Measurements from ENCODE around the gene NPHS1. TPM values are rescaled to one million over a fixed set of nuclear protein-coding genes. Genes with fewer than 3 reads are reported as not detected.

NPHS1 gene
- total and polyA plus RNA-seq, 3 donors from 2014 or later = 1.8 to 3.8 (median 2.7) TPM

DNA sequence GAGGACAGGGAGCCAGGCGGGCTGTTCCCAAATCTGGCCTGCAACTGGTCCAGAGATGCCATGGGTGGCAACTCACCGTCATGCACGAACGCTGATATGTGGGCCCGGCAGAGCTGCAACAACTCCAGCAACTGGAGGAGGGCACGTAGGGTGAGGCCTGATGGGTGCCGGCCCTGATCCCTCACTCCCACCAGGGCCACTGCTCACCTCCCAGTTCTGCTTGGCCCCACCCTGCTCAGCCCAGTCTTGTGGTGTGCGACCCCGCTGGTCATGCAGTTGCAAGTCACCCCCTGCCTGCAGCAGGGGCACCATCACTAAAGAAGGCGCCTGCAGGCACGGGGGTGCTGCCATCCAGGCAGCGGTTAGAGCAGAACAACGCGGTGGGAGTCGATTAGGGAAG, 60.0 kb downstream of the NPHS1 start:
- no peaks in the 10 kb centered on the region for H3K36me3 ChIP-seq (ENCODE audit: low read depth, missing control alignments)
- H3K27ac ChIP-seq = no peak overlapping the region
- DNase-seq = no peak
- 87 to 90% methylated on average over 10 to 15 of the region's 15 CpGs for WGBS, 2 donors
- no peak for TF ChIP-seq POLR2A (IDR thresholded peaks at IDR 0.05)
- TF ChIP-seq CTCF (IDR thresholded peaks at IDR 0.05) = no peak
- H3K4me1 ChIP-seq = no peaks in the 10 kb centered on the region
- H3K9me3 ChIP-seq = no peaks in the 10 kb centered on the region
- intact Hi-C loops (cut with DNase I; ENCODE audit: low total_unique reads) = no loop called here
- no peak overlapping the region for H3K4me3 ChIP-seq
- no peaks in the 10 kb centered on the region for H3K27me3 ChIP-seq

DNA sequence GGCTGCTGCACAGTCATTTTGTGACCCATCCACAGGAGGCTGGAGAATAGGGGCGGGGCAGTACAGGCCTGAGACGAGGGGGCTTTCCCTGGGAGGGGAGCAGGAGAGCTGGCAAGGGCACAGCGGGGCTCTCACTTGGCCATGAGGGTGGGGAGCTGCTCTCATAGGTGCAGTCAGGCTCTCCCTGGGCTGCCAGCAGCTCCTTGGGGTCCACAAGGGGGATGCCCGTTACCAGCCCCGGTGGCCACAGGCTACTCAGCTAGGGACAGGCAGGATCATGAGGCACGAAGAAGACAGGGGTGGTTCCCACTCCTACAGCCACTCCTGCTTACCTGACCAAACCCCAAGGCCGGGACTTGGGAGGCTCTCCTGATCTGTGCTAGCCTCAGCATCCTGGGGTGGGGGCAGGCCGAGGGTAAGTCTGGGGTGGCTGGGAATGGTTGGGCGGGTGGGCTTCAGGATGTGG, 60.5 kb downstream of the NPHS1 start:
- no peak overlapping the region for H3K27ac ChIP-seq
- H3K9me3 ChIP-seq = no peaks in the 10 kb centered on the region
- H3K27me3 ChIP-seq = no peaks in the 10 kb centered on the region
- 82 to 87% methylated on average over 2 to 7 of the region's 9 CpGs for WGBS, 2 donors
- H3K4me3 ChIP-seq = no peak overlapping the region
- H3K4me1 ChIP-seq = no peaks in the 10 kb centered on the region
- DNase-seq = no peak
- H3K36me3 ChIP-seq (ENCODE audit: low read depth, missing control alignments) = no peaks in the 10 kb centered on the region
- TF ChIP-seq CTCF (IDR thresholded peaks at IDR 0.05) (no peak), POLR2A (IDR thresholded peaks at IDR 0.05) (no peak)
- intact Hi-C loops (cut with DNase I; ENCODE audit: low total_unique reads) = no loop called here

- no peaks in the 10 kb centered on the region for H3K27me3 ChIP-seq
- intact Hi-C loops (cut with DNase I; ENCODE audit: low total_unique reads) = no loop called here
- H3K9me3 ChIP-seq = no peaks in the 10 kb centered on the region
- WGBS, 2 donors = 40 to 63% methylated on average over 1 to 20 of the region's 20 CpGs
- DNase-seq = no peak
- no peak overlapping the region for H3K27ac ChIP-seq
- H3K4me3 ChIP-seq = no peak overlapping the region
- TF ChIP-seq CTCF (IDR thresholded peaks at IDR 0.05) (no peak), POLR2A (IDR thresholded peaks at IDR 0.05) (no peak)
- no peaks in the 10 kb centered on the region for H3K36me3 ChIP-seq (ENCODE audit: low read depth, missing control alignments)
- no peaks in the 10 kb centered on the region for H3K4me1 ChIP-seq
Observed at GRCh38 chr19:35790981-35791813, 61.1 kb downstream of the NPHS1 start.

DNA sequence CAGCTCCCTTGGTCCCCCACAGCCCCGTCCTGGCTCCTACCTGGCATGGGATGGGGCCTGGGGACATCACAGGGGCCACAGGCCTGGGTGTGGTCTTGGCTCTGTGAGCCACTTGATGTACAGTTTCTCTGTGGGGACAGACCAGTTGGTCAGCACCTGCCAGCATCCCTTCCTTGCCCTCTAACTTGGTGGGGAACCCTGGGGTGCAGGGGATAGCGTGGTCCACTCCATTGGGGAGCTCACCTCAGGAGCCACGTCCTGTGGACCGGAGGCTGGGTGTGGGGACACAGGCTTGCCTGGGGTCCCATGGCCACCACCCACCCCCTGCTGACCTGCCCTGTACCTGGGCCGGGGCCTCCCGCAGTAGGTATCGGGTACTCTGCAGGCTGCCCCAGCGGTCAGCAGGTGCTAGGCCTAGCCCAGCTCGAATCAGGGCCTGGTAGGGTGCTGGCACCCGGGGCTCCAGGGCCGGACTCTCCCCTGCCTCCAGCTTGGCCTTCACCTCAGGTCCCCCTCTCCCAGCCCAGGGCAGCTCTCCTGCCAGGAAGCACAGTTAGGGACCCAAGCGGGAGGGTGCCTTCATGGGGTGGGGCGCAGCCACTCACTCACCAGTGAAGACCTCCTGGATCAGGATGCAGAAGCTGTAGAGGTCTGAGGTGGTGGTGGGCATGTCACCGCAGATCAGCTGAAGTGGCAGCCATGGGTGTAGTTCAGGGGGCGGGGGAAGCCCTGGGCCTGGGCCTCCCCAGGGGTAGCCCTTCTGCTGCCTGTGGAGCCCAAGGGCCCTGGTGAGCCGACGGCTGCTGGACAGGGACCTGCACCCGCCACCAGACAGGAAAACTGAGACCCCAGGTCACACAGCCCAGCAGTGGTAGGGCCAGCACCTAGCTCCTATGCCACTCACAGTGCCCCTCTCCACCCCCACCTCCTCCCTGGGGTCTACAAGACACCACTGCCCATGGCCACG, 62.0 kb downstream of the NPHS1 start:
- Histone ChIP-seq H3K9me3 (no peaks in the 10 kb centered on the region), H3K4me1 (no peaks in the 10 kb centered on the region), H3K36me3 (ENCODE audit: low read depth, missing control alignments) (no peaks in the 10 kb centered on the region), H3K4me3 (no peak overlapping the region), H3K27ac (no peak overlapping the region), H3K27me3 (no peaks in the 10 kb centered on the region)
- no peak for DNase-seq
- WGBS, 2 donors = 83 to 87% methylated on average over 4 to 12 of the region's 19 CpGs
- TF ChIP-seq CTCF (IDR thresholded peaks at IDR 0.05) (no peak), POLR2A (IDR thresholded peaks at IDR 0.05) (no peak)
- intact Hi-C loops (cut with DNase I; ENCODE audit: low total_unique reads) = no loop called here

Measured in testis (tissue), 3 donors.